Glomerular visceral epithelial cell (primary cell): ENCODE data around the gene RSPO4.
"Not testable (repeated sequence)": the region's sequence is repeated elsewhere in the genome, so short reads cannot be mapped to it uniquely, and the experiment has no call there.

ENCODE experiments used
- DNase-seq: peaks from one replicate; pipeline ENCODE4 v3.0.0-alpha.2; 2016; ENCODE audit errors: extremely low spot score

RSPO4 gene

GRCh38 chr20:1001911-1002681 lies at the start of gene RSPO4:
TSS of gene RSPO4 (minus strand) at chr20:1002311. CDS start at chr20:1002164, 147 bp downstream.
- peak; percentile 21 for DNase-seq

- DNase-seq: no peak
These were observed 48.3 kb upstream of the RSPO4 start for GRCh38 chr20:1050440-1050839.

GRCh38 chr20:1045860-1046418 lies 43.8 kb upstream of the RSPO4 start:
- DNase-seq: no peak

- no peak for DNase-seq
These were observed 39.8 kb upstream of the RSPO4 start for GRCh38 chr20:1041845-1042390.

GRCh38 chr20:1038205-1038604 lies 36.1 kb upstream of the RSPO4 start:
- no peak for DNase-seq

- DNase-seq: no peak
These were observed 34.9 kb upstream of the RSPO4 start for GRCh38 chr20:1037039-1037438.

GRCh38 chr20:1035466-1035865 lies 33.4 kb upstream of the RSPO4 start:
- no peak for DNase-seq

- no peak for DNase-seq
These were observed 32.3 kb upstream of the RSPO4 start for GRCh38 chr20:1034415-1034789.

GRCh38 chr20:1033751-1034414 lies 31.8 kb upstream of the RSPO4 start:
- DNase-seq: no peak

GRCh38 chr20:1029980-1030379 lies 27.9 kb upstream of the RSPO4 start:
- DNase-seq: no peak

GRCh38 chr20:1026214-1026613 lies 24.1 kb upstream of the RSPO4 start:
- DNase-seq: not testable (repeated sequence)

- no peak for DNase-seq
These were observed 20.8 kb upstream of the RSPO4 start for GRCh38 chr20:1022871-1023270.

GRCh38 chr20:1020614-1021013 lies 18.5 kb upstream of the RSPO4 start:
- DNase-seq: no peak

GRCh38 chr20:1019344-1019743 lies 17.2 kb upstream of the RSPO4 start:
- no peak for DNase-seq

- no peak for DNase-seq
These were observed 15.6 kb upstream of the RSPO4 start for GRCh38 chr20:1017677-1018076.

- DNase-seq: no peak
These were observed 13.1 kb upstream of the RSPO4 start for GRCh38 chr20:1015181-1015580.

- no peak for DNase-seq
These were observed 12.4 kb upstream of the RSPO4 start for GRCh38 chr20:1014471-1014870.

- no peak for DNase-seq
These were observed 11.6 kb upstream of the RSPO4 start for GRCh38 chr20:1013566-1014340.

- no peak for DNase-seq
These were observed 10.5 kb upstream of the RSPO4 start for GRCh38 chr20:1012359-1013168.

- no peak for DNase-seq
These were observed 8.5 kb upstream of the RSPO4 start for GRCh38 chr20:1010659-1011058.

- peak; percentile 47 for DNase-seq
These were observed 3.4 kb upstream of the RSPO4 start for GRCh38 chr20:1005452-1006027.
